ENCODE measurements around the gene METTL8.
"Not testable (repeated sequence)": the region's sequence is repeated elsewhere in the genome, so short reads cannot be mapped to it uniquely, and the experiment has no call there.

- not testable (repeated sequence) for TF ChIP-seq EZH2 (IDR thresholded peaks at IDR 0.05; ENCODE audit: borderline replicate concordance); CTCF (IDR thresholded peaks at IDR 0.05; ENCODE audit: poor library complexity); EZH2phosphoT487 (IDR thresholded peaks at IDR 0.05; ENCODE audit: low read depth, severe bottlenecking, unreplicated experiment)
Measured at GRCh38 chr2:171353746-171354145, 80.0 kb downstream of the METTL8 start.
